Activated CD4-positive, alpha-beta T cell treated with anti-CD3 and anti-CD28 coated beads for 36 hours (primary cell): Measurements from ENCODE around the gene FBXW2. TPM values are rescaled to one million over a fixed set of nuclear protein-coding genes. Genes with fewer than 3 reads are reported as not detected.

Experiments
- ATAC-seq: fragments of 200-7000 bp; cut with Tn5 transposase; one replicate; pipeline ENCODE4 v1.10.0; 2021; ENCODE audit warnings: mild to moderate bottlenecking, moderate library complexity
- CTCF ChIA-PET: fragments of 350-600 bp; sonication (Branson Sonifier 250); formaldehyde crosslinking; loops from one replicate; lab custom pipeline; 2021; ENCODE audit warnings: antibody characterized with exemption; lab: Charles Lee
- POLR2A ChIA-PET: fragments of 350-600 bp; sonication (Branson Sonifier 250); formaldehyde crosslinking; loops from one replicate; lab custom pipeline; 2021; ENCODE audit warnings: antibody characterized with exemption, inconsistent platforms; lab: Charles Lee
- DNase-seq: peaks from one replicate; pipeline ENCODE4 v3.0.0-alpha.2; 2020
- H3K27ac Mint-ChIP-seq: one replicate; pipeline ENCODE4 v1.8.0; 2021; ENCODE audit warnings: mixed read lengths
- H3K27me3 Mint-ChIP-seq: one replicate; pipeline ENCODE4 v1.8.0; 2021; ENCODE audit warnings: mixed read lengths
- H3K36me3 Mint-ChIP-seq: one replicate; pipeline ENCODE4 v1.8.0; 2021; ENCODE audit warnings: low read depth, mixed read lengths
- H3K4me1 Mint-ChIP-seq: one replicate; pipeline ENCODE4 v1.8.0; 2021; ENCODE audit warnings: mixed read lengths
- H3K4me3 Mint-ChIP-seq: one replicate; pipeline ENCODE4 v1.8.0; 2021; ENCODE audit warnings: mild to moderate bottlenecking, moderate library complexity, mixed read lengths
- H3K9me3 Mint-ChIP-seq: one replicate; pipeline ENCODE4 v1.8.0; 2021; ENCODE audit warnings: low read depth, mixed read lengths
- intact Hi-C, 2 experiments: fragments of 100-400 bp; cut with DNase I in 1 of 2; cut with micrococcal nuclease in 1 of 2; formaldehyde crosslinking; loops; one replicate each; pipeline versions ENCODE4 v1.14.2 to v1.15.1; 2022 to 2024; cut with DNase I, micrococcal nuclease
- total RNA-seq, 2 experiments: library from RNA; stranded (reverse); gene quantifications; one replicate each; pipeline ENCODE4 v1.2.3, GENCODE V29; 2021

Gene FBXW2
- total RNA-seq, 2 experiments from 2014 or later = 53.0 to 68.1 TPM

GRCh38 chr9:120765910-120766425, 27.2 kb downstream of the FBXW2 start:
- ChIA-PET POLR2A (no interaction called here), CTCF (interaction anchor here (0.5 to 5.0 kb wide), 4 partner anchors 10 to 294 kb away, joined by 3 to 31 read pairs (median 3); no protein-coding TSS in a partner anchor)
- no peak overlapping the region for H3K4me3 Mint-ChIP-seq
- no peaks in the 10 kb centered on the region for H3K27me3 Mint-ChIP-seq
- H3K9me3 Mint-ChIP-seq = no peaks in the 10 kb centered on the region
- DNase-seq (no peak), ATAC-seq (no peak)
- intact Hi-C loops = no loop called here
- H3K4me1 Mint-ChIP-seq = peaks cover 7% of the 10 kb centered on the region
- H3K27ac Mint-ChIP-seq = peak overlapping the region; percentile 33
- H3K36me3 Mint-ChIP-seq = peaks cover 54% of the 10 kb centered on the region

- no peaks in the 10 kb centered on the region for H3K27me3 Mint-ChIP-seq
- H3K9me3 Mint-ChIP-seq = no peaks in the 10 kb centered on the region
- no peak overlapping the region for H3K27ac Mint-ChIP-seq
- ChIA-PET POLR2A (no interaction called here), CTCF (interaction anchor here (5.0 kb wide), 1 partner anchor 9 kb away, joined by 31 read pairs; no protein-coding TSS in a partner anchor)
- H3K36me3 Mint-ChIP-seq = peaks cover 46% of the 10 kb centered on the region
- intact Hi-C loops = no loop called here
- ATAC-seq (no peak), DNase-seq (no peak)
- no peak overlapping the region for H3K4me3 Mint-ChIP-seq
- peaks cover 3% of the 10 kb centered on the region for H3K4me1 Mint-ChIP-seq
Observed at GRCh38 chr9:120764476-120764875, 28.7 kb downstream of the FBXW2 start.

- DNase-seq (no peak), ATAC-seq (no peak)
- Mint-ChIP-seq H3K4me3 (no peak overlapping the region), H3K27ac (no peak overlapping the region), H3K4me1 (peaks cover 26% of the 10 kb centered on the region), H3K27me3 (no peaks in the 10 kb centered on the region), H3K9me3 (no peaks in the 10 kb centered on the region), H3K36me3 (peaks cover 26% of the 10 kb centered on the region)
- ChIA-PET POLR2A (no interaction called here), CTCF (interaction anchor here (0.6 to 3.1 kb wide), 3 partner anchors 11 to 299 kb away, joined by 3 to 12 read pairs (median 3); no protein-coding TSS in a partner anchor)
- intact Hi-C loops = no loop called here
Observed at GRCh38 chr9:120761006-120761405, 32.2 kb downstream of the FBXW2 start.

- intact Hi-C loops = loop anchor here (5.0 kb wide), 2 partner anchors 87 to 642 kb away; no protein-coding TSS in a partner anchor
- ChIA-PET POLR2A (interaction anchor here (0.7 to 1.0 kb wide), 2 partner anchors 15 to 218 kb away, joined by 3 to 4 read pairs; no protein-coding TSS in a partner anchor), CTCF (interaction anchor here (0.6 to 3.1 kb wide), 3 partner anchors 13 to 21 kb away, joined by 3 to 12 read pairs (median 3); no protein-coding TSS in a partner anchor)
- ATAC-seq (no peak), DNase-seq (no peak)
- H3K36me3 Mint-ChIP-seq = peaks cover 18% of the 10 kb centered on the region
- H3K9me3 Mint-ChIP-seq = no peaks in the 10 kb centered on the region
- H3K4me1 Mint-ChIP-seq = peaks cover 27% of the 10 kb centered on the region
- no peak overlapping the region for H3K4me3 Mint-ChIP-seq
- no peaks in the 10 kb centered on the region for H3K27me3 Mint-ChIP-seq
- H3K27ac Mint-ChIP-seq = no peak overlapping the region
Observed at GRCh38 chr9:120759755-120760400, 33.3 kb downstream of the FBXW2 start.

GRCh38 chr9:120758544-120758943, 34.7 kb downstream of the FBXW2 start:
- Mint-ChIP-seq H3K9me3 (no peaks in the 10 kb centered on the region), H3K27ac (peak overlapping the region; percentile 27), H3K4me3 (no peak overlapping the region), H3K4me1 (peaks cover 27% of the 10 kb centered on the region), H3K36me3 (peaks cover 14% of the 10 kb centered on the region), H3K27me3 (no peaks in the 10 kb centered on the region)
- ChIA-PET POLR2A (no interaction called here), CTCF (interaction anchor here (0.7 to 1.3 kb wide), 3 partner anchors 9 to 178 kb away, joined by 3 to 4 read pairs (median 3); no protein-coding TSS in a partner anchor)
- DNase-seq = peak; percentile 27
- ATAC-seq = peak; percentile 75
- intact Hi-C loops = loop anchor here (5.0 kb wide), 2 partner anchors 89 to 644 kb away; no protein-coding TSS in a partner anchor

- peaks cover 6% of the 10 kb centered on the region for H3K36me3 Mint-ChIP-seq
- DNase-seq = no peak
- ChIA-PET CTCF (interaction anchor here (0.5 to 4.0 kb wide), 20 partner anchors 10 to 1207 kb away, joined by 3 to 53 read pairs (median 4); no protein-coding TSS in a partner anchor), POLR2A (interaction anchor here (0.6 to 1.0 kb wide), 2 partner anchors 86 to 139 kb away, joined by 3 read pairs; no protein-coding TSS in a partner anchor)
- H3K9me3 Mint-ChIP-seq = no peaks in the 10 kb centered on the region
- ATAC-seq = no peak
- H3K27me3 Mint-ChIP-seq = no peaks in the 10 kb centered on the region
- H3K27ac Mint-ChIP-seq = peak overlapping the region; percentile 27
- peaks cover 27% of the 10 kb centered on the region for H3K4me1 Mint-ChIP-seq
- H3K4me3 Mint-ChIP-seq = no peak overlapping the region
- intact Hi-C loops = loop anchor here (2.0 to 5.0 kb wide), 5 partner anchors 90 to 645 kb away; no protein-coding TSS in a partner anchor
Observed at GRCh38 chr9:120757026-120757913, 35.9 kb downstream of the FBXW2 start.

- POLR2A ChIA-PET = interaction anchor here (0.6 to 1.2 kb wide), 3 partner anchors 87 to 175 kb away, joined by 3 to 4 read pairs (median 3); no protein-coding TSS in a partner anchor
- peaks cover 2% of the 10 kb centered on the region for H3K36me3 Mint-ChIP-seq
- no peaks in the 10 kb centered on the region for H3K9me3 Mint-ChIP-seq
- DNase-seq (no peak), ATAC-seq (no peak)
- intact Hi-C loops = loop anchor here (1.0 to 5.0 kb wide), 7 partner anchors 91 to 646 kb away; no protein-coding TSS in a partner anchor
- CTCF ChIA-PET = interaction anchor here (0.8 to 4.0 kb wide), 35 partner anchors 10 to 643 kb away, joined by 3 to 53 read pairs (median 4); partner anchors contain the start of gene FBXW2
- H3K4me1 Mint-ChIP-seq = peaks cover 27% of the 10 kb centered on the region
- no peak overlapping the region for H3K4me3 Mint-ChIP-seq
- H3K27ac Mint-ChIP-seq = peak overlapping the region; percentile 71
- no peaks in the 10 kb centered on the region for H3K27me3 Mint-ChIP-seq
Observed at GRCh38 chr9:120756531-120756930, 36.7 kb downstream of the FBXW2 start.

- H3K4me1 Mint-ChIP-seq = peaks cover 27% of the 10 kb centered on the region
- intact Hi-C loops = loop anchor here (1.0 to 5.0 kb wide), 7 partner anchors 91 to 646 kb away; no protein-coding TSS in a partner anchor
- no peaks in the 10 kb centered on the region for H3K27me3 Mint-ChIP-seq
- peaks cover 2% of the 10 kb centered on the region for H3K36me3 Mint-ChIP-seq
- no peaks in the 10 kb centered on the region for H3K9me3 Mint-ChIP-seq
- peak overlapping the region; percentile 68 for H3K27ac Mint-ChIP-seq
- ATAC-seq (peak; percentile 73), DNase-seq (peak; percentile 74)
- ChIA-PET POLR2A (interaction anchor here (0.7 to 1.2 kb wide), 3 partner anchors 140 to 406 kb away, joined by 3 to 4 read pairs (median 3); no protein-coding TSS in a partner anchor), CTCF (interaction anchor here (0.6 to 4.0 kb wide), 59 partner anchors 11 to 644 kb away, joined by 3 to 53 read pairs (median 3); partner anchors contain the start of genes FBXW2 and TRAF1)
- H3K4me3 Mint-ChIP-seq = no peak overlapping the region
Observed at GRCh38 chr9:120755810-120756434, 37.3 kb downstream of the FBXW2 start.

GRCh38 chr9:120755044-120755443, 38.2 kb downstream of the FBXW2 start:
- no peaks in the 10 kb centered on the region for H3K9me3 Mint-ChIP-seq
- H3K27me3 Mint-ChIP-seq = no peaks in the 10 kb centered on the region
- ChIA-PET POLR2A (no interaction called here), CTCF (interaction anchor here (0.6 to 4.0 kb wide), 32 partner anchors 10 to 644 kb away, joined by 3 to 53 read pairs (median 4); partner anchors contain the start of genes FBXW2 and TRAF1)
- H3K4me1 Mint-ChIP-seq = peaks cover 27% of the 10 kb centered on the region
- H3K36me3 Mint-ChIP-seq = peaks cover 2% of the 10 kb centered on the region
- no peak overlapping the region for H3K4me3 Mint-ChIP-seq
- no peak for ATAC-seq
- no peak overlapping the region for H3K27ac Mint-ChIP-seq
- DNase-seq = no peak
- intact Hi-C loops = loop anchor here (1.0 to 5.0 kb wide), 3 partner anchors 92 to 647 kb away; no protein-coding TSS in a partner anchor

- Mint-ChIP-seq H3K27me3 (no peaks in the 10 kb centered on the region), H3K36me3 (peaks cover 2% of the 10 kb centered on the region), H3K4me1 (no peaks in the 10 kb centered on the region), H3K9me3 (no peaks in the 10 kb centered on the region), H3K27ac (no peak overlapping the region), H3K4me3 (no peak overlapping the region)
- POLR2A ChIA-PET = no interaction called here
- DNase-seq = no peak
- no peak for ATAC-seq
- CTCF ChIA-PET = interaction anchor here (0.6 to 1.0 kb wide), 2 partner anchors 125 to 238 kb away, joined by 3 read pairs; no protein-coding TSS in a partner anchor
- intact Hi-C loops = no loop called here
Observed at GRCh38 chr9:120750421-120750820, 42.8 kb downstream of the FBXW2 start.
